Vagina (tissue), 2 donors: Measurements from ENCODE around the gene SRSF12. TPM values are rescaled to one million over a fixed set of nuclear protein-coding genes. Genes with fewer than 3 reads are reported as not detected.

ENCODE experiments used
- DNase-seq, 2 donors: peaks; one replicate each; pipeline ENCODE4 v3.0.0-alpha.2; 2017; ENCODE audit errors: extremely low spot score in 2 of 2
- H3K27ac ChIP-seq: fragments of 200-600 bp; sonication (generic); one replicate; pipeline ENCODE4 v1.5.1; 2019
- H3K27me3 ChIP-seq: fragments of 200-600 bp; sonication (generic); one replicate; pipeline ENCODE4 v1.5.1; 2019
- H3K36me3 ChIP-seq, 2 donors: fragments of 200-600 bp; sonication (generic); one replicate each; pipeline ENCODE4 v1.5.1; 2017 to 2019
- H3K4me1 ChIP-seq: fragments of 200-600 bp; sonication (generic); one replicate; pipeline ENCODE4 v1.5.1; 2019
- H3K4me3 ChIP-seq, 2 donors: fragments of 200-600 bp; sonication (generic); 1 replicate in 1 of 2; 2 replicates in 1 of 2; pipeline ENCODE4 v1.5.1; 2016 to 2019
- H3K9me3 ChIP-seq: fragments of 200-600 bp; sonication (generic); one replicate; pipeline ENCODE4 v1.5.1; 2019
- POLR2A ChIP-seq, 2 donors: fragments of 450-650 bp; IDR thresholded peaks; one replicate each; pipeline ENCODE4 v1.6.1; 2017; ENCODE audit warnings: antibody characterized with exemption in 2 of 2, mild to moderate bottlenecking in 2 of 2, moderate library complexity in 2 of 2
- POLR2AphosphoS5 ChIP-seq, 2 donors: sonication (generic); formaldehyde crosslinking; IDR thresholded peaks; one replicate each; pipeline ENCODE4 v1.9.0; 2017; ENCODE audit warnings: antibody characterized with exemption in 2 of 2, mild to moderate bottlenecking in 2 of 2, low read depth in 1 of 2; ENCODE audit not compliant: insufficient read depth in 1 of 2
- intact Hi-C: fragments of 100-400 bp; cut with DNase I; formaldehyde crosslinking; loops from one replicate; pipeline ENCODE4 v1.15.1; 2023
- total RNA-seq: library from RNA; depleted of rRNA; stranded (reverse); fragments of >200 nt; gene quantifications from one replicate; pipeline ENCODE4 v1.2.3, GENCODE V29; 2016
- TF ChIP-seq, protein P1 (sequence below), 3 experiments: fragments of 450-650 bp in 2 of 3; fragments of 200-600 bp in 1 of 3; sonication (generic) in 1 of 3; IDR thresholded peaks; one replicate each; pipeline ENCODE4 v1.5.1; 2017 to 2019; ENCODE audit warnings: antibody characterized with exemption in 3 of 3, mild to moderate bottlenecking in 2 of 3, moderate library complexity in 2 of 3

The SRSF12 gene
- total RNA-seq, 1 donor from 2014 or later = 0.25 TPM

GRCh38 chr6:89154131-89154530 lies 36.3 kb upstream of the SRSF12 start:
- intact Hi-C loops = no loop called here
- H3K27me3 ChIP-seq = no peaks in the 10 kb centered on the region
- H3K36me3 ChIP-seq = peaks cover 0 to 6% of the 10 kb centered on the region in 2 donors
- H3K9me3 ChIP-seq = no peaks in the 10 kb centered on the region
- TF ChIP-seq POLR2A (IDR thresholded peaks at IDR 0.05) (no peak), POLR2AphosphoS5 (IDR thresholded peaks at IDR 0.05; ENCODE audit: insufficient read depth in 1 of 2, low read depth in 1 of 2) (no peak)
- TF ChIP-seq, protein P1, sequence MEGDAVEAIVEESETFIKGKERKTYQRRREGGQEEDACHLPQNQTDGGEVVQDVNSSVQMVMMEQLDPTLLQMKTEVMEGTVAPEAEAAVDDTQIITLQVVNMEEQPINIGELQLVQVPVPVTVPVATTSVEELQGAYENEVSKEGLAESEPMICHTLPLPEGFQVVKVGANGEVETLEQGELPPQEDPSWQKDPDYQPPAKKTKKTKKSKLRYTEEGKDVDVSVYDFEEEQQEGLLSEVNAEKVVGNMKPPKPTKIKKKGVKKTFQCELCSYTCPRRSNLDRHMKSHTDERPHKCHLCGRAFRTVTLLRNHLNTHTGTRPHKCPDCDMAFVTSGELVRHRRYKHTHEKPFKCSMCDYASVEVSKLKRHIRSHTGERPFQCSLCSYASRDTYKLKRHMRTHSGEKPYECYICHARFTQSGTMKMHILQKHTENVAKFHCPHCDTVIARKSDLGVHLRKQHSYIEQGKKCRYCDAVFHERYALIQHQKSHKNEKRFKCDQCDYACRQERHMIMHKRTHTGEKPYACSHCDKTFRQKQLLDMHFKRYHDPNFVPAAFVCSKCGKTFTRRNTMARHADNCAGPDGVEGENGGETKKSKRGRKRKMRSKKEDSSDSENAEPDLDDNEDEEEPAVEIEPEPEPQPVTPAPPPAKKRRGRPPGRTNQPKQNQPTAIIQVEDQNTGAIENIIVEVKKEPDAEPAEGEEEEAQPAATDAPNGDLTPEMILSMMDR (IDR thresholded peaks at IDR 0.05) = no peak
- H3K4me3 ChIP-seq = no peak overlapping the region
- no peak for DNase-seq
- H3K4me1 ChIP-seq = peaks cover under 1% of the 10 kb centered on the region
- H3K27ac ChIP-seq = no peak overlapping the region

DNA sequence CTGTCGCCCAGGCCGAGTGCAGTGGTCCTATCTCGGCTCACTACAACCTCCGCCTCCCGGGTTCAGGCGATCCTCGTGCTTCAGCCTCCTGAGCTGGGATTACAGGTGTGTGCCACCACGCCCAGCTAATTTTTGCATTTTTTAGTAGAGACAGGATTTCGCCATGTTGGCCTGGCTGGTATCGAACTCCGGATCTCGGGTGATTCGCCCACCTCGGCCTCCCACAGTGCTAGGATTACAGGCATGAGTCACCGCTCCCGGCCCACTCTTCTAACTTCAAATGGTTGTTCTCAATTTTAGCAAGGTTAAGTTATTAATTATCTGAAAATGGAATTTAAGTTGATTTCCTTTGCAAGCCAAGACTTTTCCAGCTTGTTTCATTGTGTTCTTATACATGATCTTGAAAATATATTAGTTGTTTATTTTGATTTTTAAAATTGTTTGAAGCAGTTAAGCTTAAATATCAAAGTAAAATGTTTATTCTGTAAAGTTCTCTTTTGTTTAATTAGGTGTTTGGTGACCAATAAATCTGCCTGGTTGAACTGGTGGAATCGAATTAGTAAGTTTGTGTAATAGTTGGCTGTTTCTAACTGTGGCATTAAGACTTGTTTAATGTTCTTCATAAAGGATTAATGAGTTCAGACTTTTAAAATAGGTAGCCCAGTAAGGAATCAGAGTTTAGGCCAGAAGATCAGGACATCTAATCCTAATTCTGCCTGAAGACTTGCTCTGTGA lies 30.3 kb upstream of the SRSF12 start:
- DNase-seq = no peak
- intact Hi-C loops = no loop called here
- TF ChIP-seq POLR2AphosphoS5 (IDR thresholded peaks at IDR 0.05; ENCODE audit: insufficient read depth in 1 of 2, low read depth in 1 of 2) (no peak), POLR2A (IDR thresholded peaks at IDR 0.05) (no peak)
- TF ChIP-seq, protein P1 (IDR thresholded peaks at IDR 0.05) = no peak
- Histone ChIP-seq H3K27me3 (no peaks in the 10 kb centered on the region), H3K9me3 (no peaks in the 10 kb centered on the region), H3K36me3 (no peaks in the 10 kb centered on the region), H3K4me1 (peaks cover 34% of the 10 kb centered on the region), H3K4me3 (no peak overlapping the region), H3K27ac (no peak overlapping the region)

- H3K4me1 ChIP-seq = peaks cover 34% of the 10 kb centered on the region
- intact Hi-C loops = no loop called here
- H3K9me3 ChIP-seq = no peaks in the 10 kb centered on the region
- H3K27ac ChIP-seq = peak overlapping the region; percentile 86
- peak overlapping the region; percentile 73 to 98 for H3K4me3 ChIP-seq
- no peak for DNase-seq
- no peaks in the 10 kb centered on the region for H3K27me3 ChIP-seq
- H3K36me3 ChIP-seq = no peaks in the 10 kb centered on the region
- TF ChIP-seq, protein P1 (IDR thresholded peaks at IDR 0.05) = no peak
- peak in 1 of 2 donors; percentile 42 for TF ChIP-seq POLR2AphosphoS5 (IDR thresholded peaks at IDR 0.05; ENCODE audit: insufficient read depth in 1 of 2, low read depth in 1 of 2)
Observed at GRCh38 chr6:89146718-89147700, 29.1 kb upstream of the SRSF12 start.

DNA sequence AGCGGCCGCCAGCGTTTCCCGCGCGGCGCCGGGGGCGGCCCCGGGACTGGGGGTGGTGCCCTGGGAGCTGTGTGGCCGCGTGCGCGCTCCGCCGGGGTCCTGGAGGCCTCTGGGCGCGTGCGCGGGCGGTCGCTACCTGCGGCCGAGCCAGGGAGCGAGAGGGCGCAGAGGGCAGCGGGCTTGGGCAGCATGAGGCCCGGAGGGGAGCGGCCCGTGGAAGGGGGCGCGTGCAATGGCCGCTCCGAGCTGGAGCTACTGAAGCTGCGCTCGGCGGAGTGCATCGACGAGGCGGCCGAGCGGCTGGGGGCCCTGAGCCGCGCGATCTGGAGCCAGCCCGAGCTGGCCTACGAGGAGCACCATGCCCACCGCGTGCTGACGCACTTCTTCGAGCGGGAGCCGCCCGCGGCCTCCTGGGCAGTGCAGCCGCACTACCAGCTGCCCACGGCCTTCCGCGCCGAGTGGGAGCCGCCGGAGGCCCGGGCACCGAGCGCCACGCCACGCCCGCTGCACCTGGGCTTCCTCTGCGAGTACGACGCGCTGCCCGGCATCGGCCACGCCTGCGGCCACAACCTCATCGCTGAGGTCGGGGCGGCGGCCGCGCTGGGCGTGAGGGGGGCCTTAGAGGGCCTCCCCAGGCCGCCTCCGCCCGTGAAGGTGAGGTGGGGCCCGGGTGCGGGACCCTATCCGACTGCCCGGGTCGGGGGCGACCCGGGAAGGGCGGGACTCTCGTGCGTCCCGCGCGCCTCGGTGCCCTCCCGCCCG lies 28.3 kb upstream of the SRSF12 start, which contains the start of gene PM20D2:
Gene PM20D2 (plus strand): TSS at position 100 of the 762 bp plus-strand sequence. CDS start 90 bp downstream, at position 190.
- Histone ChIP-seq H3K4me1 (peaks cover 34% of the 10 kb centered on the region), H3K4me3 (peak within 1 kb of the TSS; percentile 73 to 98), H3K9me3 (no peaks in the 10 kb centered on the region), H3K27me3 (no peaks in the 10 kb centered on the region), H3K36me3 (no peaks in the 10 kb centered on the region), H3K27ac (peak within 1 kb of the TSS; percentile 86)
- TF ChIP-seq POLR2AphosphoS5 (IDR thresholded peaks at IDR 0.05; ENCODE audit: insufficient read depth in 1 of 2, low read depth in 1 of 2) (peak in 1 of 2 donors; percentile 30), POLR2A (IDR thresholded peaks at IDR 0.05) (peak in 1 of 2 donors; percentile 29)
- TF ChIP-seq, protein P1 (IDR thresholded peaks at IDR 0.05) = no peak
- DNase-seq = no peak
- intact Hi-C loops = no loop called here
